Endothelial cell of umbilical vein (primary cell): ENCODE data around the gene CSRP1. TPM values are rescaled to one million over a fixed set of nuclear protein-coding genes. Genes with fewer than 3 reads are reported as not detected.

ENCODE experiments used
- BruUV-seq: library from RNA; stranded (reverse); fragments of 400-500 nt; replicated peaks from 2 replicates; lab custom pipeline; 2021; lab: Mats Ljungman, UMichigan
- CTCF ChIA-PET: fragments of 300-600, 350-600 bp; sonication (Branson Sonifier 250); formaldehyde crosslinking; loops from one replicate; lab custom pipeline; 2021; ENCODE audit warnings: antibody characterized with exemption, inconsistent platforms; lab: Charles Lee
- POLR2A ChIA-PET: fragments of 300-600, 350-600 bp; sonication (Branson Sonifier 250); formaldehyde crosslinking; loops from one replicate; lab custom pipeline; 2021; ENCODE audit warnings: antibody characterized with exemption, inconsistent platforms; lab: Charles Lee
- DNase-seq: peaks from one replicate; pipeline ENCODE4 v3.0.0-alpha.2; 2011; ENCODE audit warnings: low read depth, low spot score
- FAIRE-seq: peaks from 2 replicates; lab custom pipeline; 2011; peaks lifted over from hg19 to GRCh38; lab: Jason Lieb, UNC
- H2AFZ ChIP-seq: 2 replicates; pipeline ENCODE4 v1.6.0; 2012; ENCODE audit warnings: low read depth, low read length, control low read depth, inconsistent platforms
- H3K27ac ChIP-seq: 2 replicates; pipeline ENCODE4 v1.5.1; 2011; ENCODE audit warnings: low read depth, mild to moderate bottlenecking, control low read depth, low read length, moderate library complexity; ENCODE audit not compliant: insufficient read depth
- H3K27me3 ChIP-seq, 2 experiments: 2 replicates each; pipeline versions ENCODE4 v1.6.0 to v1.6.1; 2011; ENCODE audit warnings: low read length in 2 of 2, mixed read lengths in 1 of 2; ENCODE audit not compliant: control insufficient read depth in 2 of 2, insufficient read depth in 2 of 2
- H3K36me3 ChIP-seq, 2 experiments: 2 replicates in 1 of 2; 3 replicates in 1 of 2; pipeline ENCODE4 v1.5.1; 2011; ENCODE audit warnings: low read length in 2 of 2, mild to moderate bottlenecking in 1 of 2, moderate library complexity in 1 of 2; ENCODE audit not compliant: control insufficient read depth in 2 of 2, insufficient read depth in 2 of 2; ENCODE audit errors: extremely low read depth in 1 of 2
- H3K4me1 ChIP-seq: 3 replicates; pipeline ENCODE4 v1.5.1; 2011; ENCODE audit warnings: mild to moderate bottlenecking, low read length; ENCODE audit not compliant: control insufficient read depth, insufficient read depth; ENCODE audit errors: extremely low read depth
- H3K4me2 ChIP-seq: 2 replicates; pipeline ENCODE4 v1.6.1; 2011; ENCODE audit warnings: low read length, control low read depth, mixed read lengths; ENCODE audit not compliant: insufficient read depth
- H3K4me3 ChIP-seq, 3 experiments: fragments of 200-600 bp in 1 of 3; sonication (generic), shearing (Covaris generic) in 1 of 3; replicated peaks in 1 of 3; 2 replicates each; pipeline ENCODE4 v1.5.1; 2011 to 2016; ENCODE audit warnings: control low read depth in 3 of 3, low read length in 3 of 3, mild to moderate bottlenecking in 2 of 3, inconsistent platforms in 1 of 3, low read depth in 1 of 3, moderate library complexity in 1 of 3; ENCODE audit not compliant: insufficient read depth in 1 of 3
- H3K79me2 ChIP-seq: 2 replicates; pipeline ENCODE4 v1.6.0; 2012; ENCODE audit warnings: low read length, inconsistent platforms; ENCODE audit not compliant: control insufficient read depth, insufficient read depth
- H3K9ac ChIP-seq: replicated peaks from 2 replicates; pipeline ENCODE3; 2011; ENCODE audit warnings: low read length, control low read depth; ENCODE audit not compliant: insufficient read depth; ENCODE audit errors: extremely low read depth
- H3K9me1 ChIP-seq: replicated peaks from 3 replicates; pipeline ENCODE4 v1.6.0; 2011; ENCODE audit warnings: mild to moderate bottlenecking, low read length; ENCODE audit not compliant: control insufficient read depth, insufficient read depth; ENCODE audit errors: extremely low read depth
- H3K9me3 ChIP-seq: replicated peaks from 2 replicates; pipeline ENCODE4 v1.5.1; 2012; ENCODE audit warnings: low read length, inconsistent platforms; ENCODE audit not compliant: control insufficient read depth, insufficient read depth
- H4K20me1 ChIP-seq: replicated peaks from 2 replicates; pipeline ENCODE3; 2011; ENCODE audit warnings: mild to moderate bottlenecking, low read length; ENCODE audit not compliant: control insufficient read depth, insufficient read depth; ENCODE audit errors: extremely low read depth
- CTCF ChIP-seq, 2 donors: IDR thresholded peaks; 1 replicate in 1 of 2; 2 replicates in 1 of 2; pipeline ENCODE4 v1.5.1; 2011; ENCODE audit warnings: low read length in 2 of 2, mild to moderate bottlenecking in 2 of 2, moderate library complexity in 2 of 2, control low read depth in 1 of 2, inconsistent platforms in 1 of 2, low read depth in 1 of 2; ENCODE audit not compliant: insufficient read depth in 1 of 2; ENCODE audit errors: extremely low read depth in 1 of 2
- EZH2 ChIP-seq: IDR thresholded peaks from 2 replicates; pipeline ENCODE4 v1.6.1; 2012; ENCODE audit warnings: borderline replicate concordance, low read depth, mild to moderate bottlenecking, moderate library complexity, low read length, inconsistent platforms; ENCODE audit not compliant: severe bottlenecking
- FOS ChIP-seq: IDR thresholded peaks from 2 replicates; pipeline ENCODE4 v1.6.1; 2011; ENCODE audit warnings: mild to moderate bottlenecking, low read length, moderate library complexity, borderline replicate concordance; ENCODE audit not compliant: insufficient read depth
- JUN ChIP-seq: IDR thresholded peaks from 2 replicates; pipeline ENCODE4 v1.6.1; 2011; ENCODE audit warnings: borderline replicate concordance, low read depth; ENCODE audit not compliant: insufficient read length, insufficient read depth
- MAX ChIP-seq: IDR thresholded peaks from 2 replicates; pipeline ENCODE4 v1.6.1; 2011; ENCODE audit not compliant: insufficient read depth, insufficient read length
- POLR2A ChIP-seq: IDR thresholded peaks from 2 replicates; pipeline ENCODE4 v1.6.1; 2012; ENCODE audit warnings: low read depth, mild to moderate bottlenecking, control low read depth, low read length
- dilution Hi-C: fragments of 300-500 bp; cut with MboI; formaldehyde crosslinking; loops from one replicate; pipeline ENCODE4 v1.15.0; 2019; ENCODE audit warnings: low sequenced_read_pairs; ENCODE audit not compliant: extremely low pct_ligation_motif_present
- intact Hi-C: fragments of 100-400 bp; cut with micrococcal nuclease; formaldehyde crosslinking; loops from one replicate; pipeline ENCODE4 v1.10.0; 2022
- polyA plus RNA-seq, 4 experiments: library from polyadenylated mRNA; depleted of rRNA in 3 of 4; stranded (reverse) in 3 of 4; unstranded in 1 of 4; fragments of >200 nt; gene quantifications; 2 replicates each; pipeline versions ENCODE4 v1.2.1 to v1.2.3, GENCODE V29; 2011 to 2012; ENCODE audit warnings: missing spikeins in 1 of 4
- total RNA-seq: library from RNA; stranded (reverse); gene quantifications from 2 replicates; pipeline ENCODE4 v1.2.3, GENCODE V29; 2021

The CSRP1 gene
- total and polyA plus RNA-seq, 2 donors (not counting 3 experiments of a cell fraction or from before 2014, with no cell fraction given), result 393 to 510 TPM

- Histone ChIP-seq H3K9me1 (no peaks in the 10 kb centered on the region), H3K27ac (no peak overlapping the region), H2AFZ (no peak overlapping the region), H3K79me2 (no peaks in the 10 kb centered on the region), H3K9me3 (no peaks in the 10 kb centered on the region), H3K36me3 (peaks cover 0 to 12% of the 10 kb centered on the region in 2 experiments), H3K27me3 (no peaks in the 10 kb centered on the region), H3K4me1 (peaks cover 13% of the 10 kb centered on the region), H3K4me2 (no peak overlapping the region), H3K9ac (no peak overlapping the region), H3K4me3 (no peak overlapping the region), H4K20me1 (no peaks in the 10 kb centered on the region)
- peak; percentile 82 for DNase-seq
- CTCF ChIA-PET, result interaction anchor here (1.0 to 6.7 kb wide), 8 partner anchors 8 to 52 kb away, joined by 3 to 58 read pairs (median 8); partner anchors contain the start of gene PHLDA3
- dilution Hi-C loops, result no loop called here
- peak; percentile 76 for TF ChIP-seq JUN
- TF ChIP-seq CTCF (IDR thresholded peaks at IDR 0.05; ENCODE audit: extremely low read depth in 1 of 2, insufficient read depth in 1 of 2, low read depth in 1 of 2, low read length in 2 of 2), result no peak
- peak; percentile 68 for TF ChIP-seq FOS
- TF ChIP-seq EZH2, result no peak
- no peak for TF ChIP-seq MAX
- peak; percentile 53 for TF ChIP-seq POLR2A
- peak; percentile 86 for FAIRE-seq
- POLR2A ChIA-PET, result interaction anchor here (0.6 to 1.2 kb wide), 2 partner anchors 45 to 74 kb away, joined by 4 to 11 read pairs; partner anchors contain the start of gene CSRP1
- no TSS peak for BruUV-seq
- intact Hi-C loops, result no loop called here
Measured at GRCh38 chr1:201460814-201461644, 45.9 kb downstream of the CSRP1 start.
